ELR (cell line): ENCODE results near the gene MYOCD.

Experiments
- DNase-seq: peaks from one replicate; pipeline ENCODE4 v3.0.0-alpha.2; 2015; ENCODE audit warnings: low read depth

The MYOCD gene

GRCh38 chr17:12765548-12765947, 99.9 kb downstream of the MYOCD start:
- peak; percentile 85 for DNase-seq

- DNase-seq: no peak
These were observed 102.6 kb downstream of the MYOCD start for GRCh38 chr17:12768255-12768654.

- DNase-seq: peak; percentile 1
These were observed 104.3 kb downstream of the MYOCD start for GRCh38 chr17:12769981-12770380.

- DNase-seq: no peak
These were observed 107.5 kb downstream of the MYOCD start for GRCh38 chr17:12773153-12773552.

GRCh38 chr17:12789075-12789480, 123.4 kb downstream of the MYOCD start:
- DNase-seq: no peak

GRCh38 chr17:12789481-12790248, 124.0 kb downstream of the MYOCD start, which contains the start of gene ARHGAP44:
Gene ARHGAP44, plus strand, starts transcription at chr17:12789498. Its CDS starts 341 bp downstream, at chr17:12789839.
- peak; percentile 52 for DNase-seq

- no peak for DNase-seq
These were observed 124.8 kb downstream of the MYOCD start for GRCh38 chr17:12790249-12791106.

DNA sequence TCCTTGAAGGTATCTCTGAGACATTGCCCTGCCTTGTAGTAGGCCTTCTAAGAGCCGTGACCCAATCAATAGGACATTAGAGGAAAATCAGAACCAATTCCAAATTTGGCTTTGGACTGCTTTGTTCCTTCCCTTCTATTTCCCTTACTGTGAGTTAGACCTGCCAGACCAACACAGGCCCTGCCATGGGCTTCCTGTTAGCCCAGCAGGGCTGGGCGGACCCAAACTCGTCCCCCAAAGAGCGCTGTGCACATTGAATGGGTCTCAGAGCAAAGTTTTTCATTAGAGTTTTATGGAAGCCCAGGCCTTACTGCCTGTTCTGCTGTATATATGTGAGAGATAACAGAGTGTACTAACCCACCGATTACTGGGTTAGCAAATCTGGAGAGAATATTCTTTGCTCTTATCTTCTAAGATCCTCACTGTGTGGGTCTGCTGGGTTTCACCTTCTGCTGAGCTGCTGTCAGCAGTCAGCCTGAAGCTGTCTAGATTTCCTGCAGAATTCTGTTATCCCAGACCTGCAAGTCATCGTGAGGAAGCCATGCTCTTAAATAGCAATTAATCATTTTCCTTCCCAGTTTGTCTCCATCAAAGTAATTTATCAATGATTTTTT, 129.3 kb downstream of the MYOCD start:
- DNase-seq: no peak

DNA sequence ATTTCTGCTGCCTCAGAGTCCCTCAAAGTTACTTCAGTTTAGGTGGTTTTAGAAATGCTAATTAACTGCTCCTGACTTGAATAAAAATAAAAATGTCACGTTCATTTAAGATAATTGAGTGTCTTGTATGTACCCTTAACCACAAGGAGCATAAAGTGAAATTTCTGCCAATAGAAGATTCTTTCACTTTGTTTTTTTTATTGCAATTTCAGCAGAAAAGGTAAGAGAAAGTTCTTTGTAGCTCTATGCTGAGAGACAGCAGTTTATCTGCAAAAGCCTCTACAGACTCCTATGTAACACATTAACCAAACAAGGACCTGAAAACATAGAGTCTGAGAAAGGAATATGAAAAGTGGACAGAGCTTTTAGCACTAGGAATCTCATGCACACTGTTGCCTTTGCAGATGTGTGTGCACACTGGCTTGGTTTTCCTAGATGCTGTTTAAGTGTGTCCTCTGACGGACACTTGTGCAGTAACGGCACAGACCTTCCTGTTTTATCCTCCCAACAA, 135.2 kb downstream of the MYOCD start:
- no peak for DNase-seq

DNA sequence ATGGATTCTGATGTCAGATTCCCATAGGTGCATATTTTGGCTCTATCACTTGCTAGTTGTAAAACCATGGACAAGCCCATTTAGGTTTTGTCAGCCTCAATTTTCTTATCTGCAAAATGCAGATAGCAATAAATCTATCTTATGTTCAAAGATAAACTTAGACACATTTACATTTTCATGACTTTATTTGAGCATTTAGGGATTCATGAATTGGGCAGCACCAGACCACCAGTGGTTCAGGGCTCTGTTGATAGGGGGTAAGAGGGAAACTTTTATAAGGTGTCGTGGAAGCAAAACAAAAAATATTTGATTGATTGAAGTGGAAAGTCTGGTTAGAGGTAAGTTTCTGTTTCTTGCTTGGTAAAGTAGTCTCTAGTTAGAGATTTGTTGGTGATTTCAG, 140.9 kb downstream of the MYOCD start:
- no peak for DNase-seq

GRCh38 chr17:12808723-12809122, 143.0 kb downstream of the MYOCD start:
- no peak for DNase-seq

DNA sequence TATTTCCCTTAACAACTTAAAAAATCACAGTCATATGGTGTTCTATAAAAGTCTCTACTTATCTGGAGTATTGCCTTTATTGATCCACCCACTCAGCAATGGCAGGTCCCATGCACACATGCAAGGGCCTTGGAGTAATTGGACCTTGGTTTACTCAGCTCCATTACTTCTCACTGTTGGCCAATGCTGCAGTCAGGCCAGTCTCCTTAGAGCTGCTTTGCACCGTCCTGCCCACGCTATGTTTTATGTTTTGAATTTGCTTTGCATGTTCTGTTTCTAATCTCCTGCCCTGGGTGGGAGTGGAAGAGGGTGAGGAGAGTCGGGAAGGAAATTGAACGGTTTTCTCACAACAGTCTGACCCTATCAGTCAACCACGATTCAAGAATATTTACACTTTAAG, 147.2 kb downstream of the MYOCD start:
- no peak for DNase-seq

DNA sequence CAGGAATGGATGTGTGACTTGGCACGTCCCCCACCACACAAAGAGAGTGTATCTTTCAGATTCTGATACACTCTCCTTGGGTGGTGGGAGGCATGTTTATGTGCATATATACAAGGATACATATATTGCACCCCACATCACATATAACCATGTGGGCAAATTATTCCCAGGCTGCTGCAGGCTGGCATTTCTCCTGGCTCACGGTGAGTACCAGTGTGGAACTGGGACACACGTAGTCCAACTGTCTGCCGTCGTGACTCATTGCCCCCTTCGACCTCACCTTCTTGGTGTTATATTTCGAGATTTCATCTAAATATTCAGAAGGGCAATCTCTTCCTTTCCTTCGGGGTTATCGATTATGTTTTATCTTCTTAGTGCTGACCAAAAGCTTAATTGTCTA, 148.0 kb downstream of the MYOCD start:
- no peak for DNase-seq

GRCh38 chr17:12814718-12815117, 149.0 kb downstream of the MYOCD start:
- no peak for DNase-seq

DNA sequence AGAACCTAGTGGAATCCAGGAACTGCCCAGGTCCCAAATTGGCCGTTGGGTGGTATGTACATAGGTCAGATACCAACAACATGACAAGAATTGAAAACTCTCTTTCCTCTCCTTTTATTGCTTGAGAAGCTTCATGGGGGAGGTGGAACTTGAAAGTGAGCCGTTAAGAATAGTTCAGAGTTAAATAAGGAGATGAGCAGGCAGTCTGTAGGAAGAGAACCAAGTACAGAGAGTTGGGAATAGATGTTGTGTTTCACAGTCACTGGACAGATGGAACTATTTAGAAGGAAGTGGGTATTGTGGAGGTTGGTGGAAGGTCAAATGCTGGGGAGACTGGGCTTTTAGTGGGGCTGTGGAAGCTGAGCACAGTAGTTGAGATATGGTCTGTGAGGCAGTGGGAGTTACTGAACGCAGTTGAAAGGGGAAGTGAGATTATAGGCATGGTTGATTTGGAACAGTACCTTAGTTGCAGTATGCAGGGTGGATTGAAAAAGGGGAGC, 150.0 kb downstream of the MYOCD start:
- DNase-seq: no peak
